Mesothelial cell of epicardium (in vitro differentiated cells): ENCODE results near the gene TRMT2A. TPM values are rescaled to one million over a fixed set of nuclear protein-coding genes. Genes with fewer than 3 reads are reported as not detected.
"Not testable (repeated sequence)": the region's sequence is repeated elsewhere in the genome, so short reads cannot be mapped to it uniquely, and the experiment has no call there.

ENCODE experiments used
- DNase-seq, 2 experiments: peaks; one replicate each; pipeline ENCODE4 v3.0.0; 2021; ENCODE audit warnings: low spot score in 2 of 2; ENCODE audit not compliant: unreplicated experiment in 2 of 2
- H3K27ac Mint-ChIP-seq: 2 replicates; pipeline ENCODE4 v1.8.0; 2021; ENCODE audit warnings: mixed read lengths
- H3K27me3 Mint-ChIP-seq: 2 replicates; pipeline ENCODE4 v1.8.0; 2021; ENCODE audit warnings: low read depth, mixed read lengths
- H3K36me3 Mint-ChIP-seq: 2 replicates; pipeline ENCODE4 v1.8.0; 2021; ENCODE audit warnings: mixed read lengths
- H3K4me1 Mint-ChIP-seq: 2 replicates; pipeline ENCODE4 v1.8.0; 2021; ENCODE audit warnings: mixed read lengths
- H3K4me3 Mint-ChIP-seq: 2 replicates; pipeline ENCODE4 v1.8.0; 2021; ENCODE audit warnings: mild to moderate bottlenecking, moderate library complexity, mixed read lengths
- H3K9me3 Mint-ChIP-seq: 2 replicates; pipeline ENCODE4 v1.8.0; 2021; ENCODE audit warnings: mixed read lengths
- total RNA-seq: library from RNA; stranded (reverse); gene quantifications from 3 replicates; pipeline ENCODE4 v1.2.1, GENCODE V29; 2021
- TF ChIP-seq, protein P1 (sequence below): fragments of 200-600 bp; sonication (generic); IDR thresholded peaks from one replicate; pipeline ENCODE4 v1.5.0; 2021; ENCODE audit warnings: antibody characterized with exemption; ENCODE audit not compliant: unreplicated experiment

The TRMT2A gene
- total RNA-seq, 1 donor from 2014 or later = 76.0 TPM

- peaks cover 8% of the 10 kb centered on the region for H3K27me3 Mint-ChIP-seq
- TF ChIP-seq, protein P1, sequence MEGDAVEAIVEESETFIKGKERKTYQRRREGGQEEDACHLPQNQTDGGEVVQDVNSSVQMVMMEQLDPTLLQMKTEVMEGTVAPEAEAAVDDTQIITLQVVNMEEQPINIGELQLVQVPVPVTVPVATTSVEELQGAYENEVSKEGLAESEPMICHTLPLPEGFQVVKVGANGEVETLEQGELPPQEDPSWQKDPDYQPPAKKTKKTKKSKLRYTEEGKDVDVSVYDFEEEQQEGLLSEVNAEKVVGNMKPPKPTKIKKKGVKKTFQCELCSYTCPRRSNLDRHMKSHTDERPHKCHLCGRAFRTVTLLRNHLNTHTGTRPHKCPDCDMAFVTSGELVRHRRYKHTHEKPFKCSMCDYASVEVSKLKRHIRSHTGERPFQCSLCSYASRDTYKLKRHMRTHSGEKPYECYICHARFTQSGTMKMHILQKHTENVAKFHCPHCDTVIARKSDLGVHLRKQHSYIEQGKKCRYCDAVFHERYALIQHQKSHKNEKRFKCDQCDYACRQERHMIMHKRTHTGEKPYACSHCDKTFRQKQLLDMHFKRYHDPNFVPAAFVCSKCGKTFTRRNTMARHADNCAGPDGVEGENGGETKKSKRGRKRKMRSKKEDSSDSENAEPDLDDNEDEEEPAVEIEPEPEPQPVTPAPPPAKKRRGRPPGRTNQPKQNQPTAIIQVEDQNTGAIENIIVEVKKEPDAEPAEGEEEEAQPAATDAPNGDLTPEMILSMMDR = no peak
- H3K4me3 Mint-ChIP-seq = no peak overlapping the region
- no peak for DNase-seq
- no peaks in the 10 kb centered on the region for H3K36me3 Mint-ChIP-seq
- peaks cover 3% of the 10 kb centered on the region for H3K4me1 Mint-ChIP-seq
- no peak overlapping the region for H3K27ac Mint-ChIP-seq
- no peaks in the 10 kb centered on the region for H3K9me3 Mint-ChIP-seq
Measured at GRCh38 chr22:20160041-20160440, 43.0 kb upstream of the TRMT2A start.

DNA sequence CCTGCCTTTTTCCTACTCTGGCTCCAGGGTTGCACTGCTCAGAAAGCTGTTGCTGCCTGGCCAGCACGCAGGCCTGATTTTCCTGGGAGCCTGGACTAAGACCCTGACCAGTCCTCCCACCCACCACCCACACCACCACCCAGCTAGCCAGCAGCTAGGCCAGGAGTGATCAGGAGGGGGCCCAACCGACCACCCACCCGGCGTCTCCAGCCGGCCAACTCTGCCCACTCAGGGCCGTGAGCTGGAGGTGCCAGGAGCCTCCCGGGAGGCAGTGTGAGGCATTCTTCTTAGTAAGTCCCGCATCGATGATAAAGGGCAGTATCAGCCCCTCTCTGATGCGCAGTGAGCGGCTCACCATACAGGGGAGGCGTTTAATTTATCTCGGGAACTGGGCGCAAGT lies 42.5 kb upstream of the TRMT2A start:
- not testable (repeated sequence) for H3K36me3 Mint-ChIP-seq, H3K4me3 Mint-ChIP-seq, DNase-seq, H3K27ac Mint-ChIP-seq, H3K27me3 Mint-ChIP-seq, H3K9me3 Mint-ChIP-seq, H3K4me1 Mint-ChIP-seq

DNA sequence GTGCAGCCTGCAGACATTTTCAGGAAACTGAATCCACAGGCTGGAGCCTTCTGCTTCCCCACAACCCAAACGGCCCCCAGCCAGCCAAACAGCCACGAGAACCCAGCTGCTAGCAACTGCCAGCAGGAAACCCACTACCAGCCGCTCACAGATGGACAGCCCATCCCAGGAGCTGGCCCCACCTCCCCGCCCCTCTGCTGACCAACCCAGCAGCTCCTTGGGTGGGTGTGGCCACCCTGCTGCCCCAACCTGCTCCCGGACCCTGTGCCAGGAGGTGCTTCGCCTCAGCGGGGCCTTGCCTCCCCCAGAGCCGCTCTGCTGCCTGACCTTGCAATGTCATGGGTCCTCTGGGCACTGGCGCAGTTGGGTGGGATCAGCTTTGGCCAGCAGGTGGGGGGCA lies 42.0 kb upstream of the TRMT2A start:
- H3K4me3 Mint-ChIP-seq = no peak overlapping the region
- H3K4me1 Mint-ChIP-seq = peaks cover 3% of the 10 kb centered on the region
- H3K36me3 Mint-ChIP-seq = no peaks in the 10 kb centered on the region
- DNase-seq = no peak
- peaks cover 8% of the 10 kb centered on the region for H3K27me3 Mint-ChIP-seq
- TF ChIP-seq, protein P1 = no peak
- H3K9me3 Mint-ChIP-seq = no peaks in the 10 kb centered on the region
- no peak overlapping the region for H3K27ac Mint-ChIP-seq

DNA sequence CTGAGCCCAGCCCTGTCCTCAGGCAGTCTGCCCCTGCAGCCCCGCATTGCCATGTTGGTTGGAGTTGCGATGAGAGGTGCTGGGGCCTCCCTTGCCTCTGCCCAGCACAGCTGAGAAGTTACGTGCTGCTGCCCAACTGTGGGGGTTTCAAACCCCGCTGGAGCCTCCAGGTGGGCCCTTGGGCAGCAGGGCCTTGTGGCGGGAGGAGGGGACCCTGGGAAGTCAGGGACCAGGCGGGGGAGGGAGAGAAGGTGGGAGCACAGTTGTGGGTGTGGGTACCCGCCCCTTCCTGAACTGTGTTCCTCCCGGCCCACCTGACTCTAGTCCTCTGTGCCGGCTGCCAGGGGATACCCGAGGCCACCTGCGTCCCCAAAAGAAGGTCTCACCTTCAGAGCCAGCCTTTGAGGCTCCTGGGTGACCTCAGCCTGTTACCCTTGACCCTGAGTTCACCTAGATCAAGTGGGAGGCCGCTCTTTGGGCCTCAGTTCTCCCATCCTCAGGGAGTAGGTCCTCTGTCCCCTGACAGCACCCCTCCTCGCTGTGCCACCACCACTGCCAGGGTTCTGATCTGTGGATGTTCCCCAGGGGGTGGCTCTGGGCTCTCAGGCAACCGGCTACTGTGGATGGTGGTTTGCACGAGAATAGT lies 41.5 kb upstream of the TRMT2A start:
- H3K4me3 Mint-ChIP-seq = no peak overlapping the region
- no peaks in the 10 kb centered on the region for H3K9me3 Mint-ChIP-seq
- TF ChIP-seq, protein P1 = no peak
- H3K36me3 Mint-ChIP-seq = no peaks in the 10 kb centered on the region
- H3K27ac Mint-ChIP-seq = no peak overlapping the region
- H3K27me3 Mint-ChIP-seq = peaks cover 8% of the 10 kb centered on the region
- H3K4me1 Mint-ChIP-seq = peaks cover 3% of the 10 kb centered on the region
- no peak for DNase-seq

GRCh38 chr22:20157430-20158183 lies 40.6 kb upstream of the TRMT2A start:
- H3K9me3 Mint-ChIP-seq = no peaks in the 10 kb centered on the region
- DNase-seq = no peak
- H3K36me3 Mint-ChIP-seq = no peaks in the 10 kb centered on the region
- no peak overlapping the region for H3K4me3 Mint-ChIP-seq
- H3K4me1 Mint-ChIP-seq = peaks cover 3% of the 10 kb centered on the region
- H3K27me3 Mint-ChIP-seq = peaks cover 8% of the 10 kb centered on the region
- TF ChIP-seq, protein P1 = no peak
- no peak overlapping the region for H3K27ac Mint-ChIP-seq
